GM21528 (cell line): ENCODE data around the gene PMF1.
"Not testable (repeated sequence)": the region's sequence is repeated elsewhere in the genome, so short reads cannot be mapped to it uniquely, and the experiment has no call there.

Source experiments
- ATAC-seq: cut with Tn5 transposase; IDR thresholded peaks from one replicate; pipeline ENCODE4 v1.9.1; 2021; ENCODE audit warnings: mild to moderate bottlenecking, moderate library complexity; ENCODE audit not compliant: unreplicated experiment, low FRiP score

Gene PMF1

GRCh38 chr1:156195853-156196252, 17.0 kb upstream of the PMF1 start:
- ATAC-seq, result no peak

- no peak for ATAC-seq
Observed at GRCh38 chr1:156196445-156196844, 16.4 kb upstream of the PMF1 start.

GRCh38 chr1:156198831-156199349, 13.9 kb upstream of the PMF1 start:
- ATAC-seq, result no peak

GRCh38 chr1:156200044-156200443, 12.8 kb upstream of the PMF1 start:
- ATAC-seq, result no peak

GRCh38 chr1:156203331-156203730, 9.5 kb upstream of the PMF1 start:
- no peak for ATAC-seq

- no peak for ATAC-seq
Observed at GRCh38 chr1:156204686-156205085, 8.1 kb upstream of the PMF1 start.

GRCh38 chr1:156211243-156211642, 1.6 kb upstream of the PMF1 start:
- ATAC-seq, result no peak

DNA sequence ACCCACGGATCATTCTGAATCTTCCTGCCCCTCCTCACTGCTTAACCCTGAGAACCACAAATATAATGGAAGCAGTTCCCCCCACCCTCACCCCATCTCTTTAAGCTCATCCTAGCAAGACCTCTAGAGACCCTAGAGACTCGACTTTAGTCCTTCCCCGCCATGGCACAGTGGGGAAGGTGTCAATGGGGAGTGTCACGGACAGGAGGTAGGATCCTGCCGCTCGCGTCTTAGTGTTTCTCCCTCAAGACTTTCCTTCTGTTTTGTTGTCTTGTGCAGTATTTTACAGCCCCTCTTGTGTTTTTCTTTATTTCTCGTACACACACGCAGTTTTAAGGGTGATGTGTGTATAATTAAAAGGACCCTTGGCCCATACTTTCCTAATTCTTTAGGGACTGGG, 677 bp upstream of the PMF1 start:
- ATAC-seq, result no peak

- ATAC-seq, result no peak
Observed at GRCh38 chr1:156213644-156213966, 798 bp downstream of the PMF1 start.

GRCh38 chr1:156214024-156214748, 1.4 kb downstream of the PMF1 start:
- no peak for ATAC-seq

- ATAC-seq, result not testable (repeated sequence)
Observed at GRCh38 chr1:156216361-156217086, 3.7 kb downstream of the PMF1 start.

- ATAC-seq, result no peak
Observed at GRCh38 chr1:156217871-156218270, 5.1 kb downstream of the PMF1 start.

- no peak for ATAC-seq
Observed at GRCh38 chr1:156220226-156220625, 7.4 kb downstream of the PMF1 start.

- ATAC-seq, result no peak
Observed at GRCh38 chr1:156221986-156222692, 9.3 kb downstream of the PMF1 start.

DNA sequence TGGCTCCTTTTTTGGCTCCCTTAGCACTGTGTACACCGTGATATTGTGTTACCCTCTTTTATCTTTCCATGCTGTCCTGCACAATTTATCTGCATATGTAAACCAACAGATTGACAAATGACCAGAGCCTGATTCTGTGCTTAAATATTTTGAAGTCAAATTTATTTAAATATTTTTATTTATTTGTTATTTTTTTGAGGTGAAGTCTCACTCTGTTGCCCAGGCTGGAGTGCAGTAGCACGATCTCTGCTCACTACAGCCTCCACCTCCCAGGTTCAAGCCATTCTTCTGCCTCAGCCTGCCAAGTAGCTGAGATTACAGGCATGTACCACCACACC, 12.8 kb downstream of the PMF1 start:
- peak; percentile 8 for ATAC-seq

DNA sequence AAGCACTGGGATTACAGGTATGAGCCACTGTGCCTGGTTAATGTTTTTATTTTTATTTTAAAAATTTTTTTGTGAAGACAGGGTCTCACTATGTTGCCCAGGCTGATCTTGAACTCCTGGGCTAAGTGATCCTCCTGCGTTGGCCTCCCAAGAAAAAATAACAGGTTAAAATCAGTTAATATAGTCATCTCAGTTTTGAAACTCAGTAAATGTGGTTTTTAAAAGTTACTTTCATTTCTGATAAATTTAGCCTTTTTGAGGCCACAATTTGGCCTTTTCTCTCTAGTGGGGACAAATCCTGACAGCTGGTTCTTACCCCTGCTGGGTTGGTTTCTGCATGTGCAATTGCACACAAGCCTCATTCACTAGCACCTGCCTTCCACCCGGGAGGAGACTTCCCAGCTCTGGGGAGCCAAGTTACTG, 13.3 kb downstream of the PMF1 start:
- peak; percentile 67 for ATAC-seq

DNA sequence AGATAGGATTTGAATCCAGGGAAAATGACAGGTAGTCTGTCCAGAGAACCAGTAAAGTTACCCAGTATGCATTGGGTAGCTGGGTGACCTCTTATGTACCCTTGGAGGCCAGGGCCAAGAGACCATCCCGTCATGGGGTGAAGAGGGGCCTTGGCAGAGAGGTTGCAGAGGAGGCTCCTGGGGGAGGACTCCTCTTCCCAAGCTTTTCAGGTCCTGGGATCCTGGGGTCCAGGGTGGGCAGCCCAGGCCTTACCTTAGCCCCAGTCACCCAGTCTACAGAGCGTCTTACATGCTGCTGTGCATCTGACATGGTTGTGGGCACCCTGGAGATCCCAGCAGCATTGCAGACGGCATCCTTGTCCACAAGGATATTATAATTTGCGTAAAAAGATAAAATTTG, 14.0 kb downstream of the PMF1 start:
- ATAC-seq, result no peak

DNA sequence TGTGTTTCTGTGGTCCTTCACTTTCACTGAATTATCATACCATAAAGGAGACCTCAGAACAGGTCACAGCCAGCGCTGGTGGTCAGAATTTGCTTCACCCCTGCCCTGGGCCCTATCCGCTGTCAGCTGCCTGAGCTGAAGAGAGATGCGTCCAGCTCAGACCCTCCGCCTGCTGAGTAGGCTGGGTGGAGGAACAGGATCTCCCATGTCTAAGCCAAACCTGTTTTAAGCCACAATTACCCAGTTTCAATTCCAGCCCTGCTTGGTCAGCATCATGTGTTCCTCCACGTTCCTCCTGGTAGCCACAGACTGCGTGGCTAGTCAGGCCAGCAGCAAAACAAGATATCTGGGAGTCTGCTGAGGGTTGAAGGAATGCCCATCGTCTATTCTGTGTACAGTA, 15.7 kb downstream of the PMF1 start:
- ATAC-seq, result no peak

DNA sequence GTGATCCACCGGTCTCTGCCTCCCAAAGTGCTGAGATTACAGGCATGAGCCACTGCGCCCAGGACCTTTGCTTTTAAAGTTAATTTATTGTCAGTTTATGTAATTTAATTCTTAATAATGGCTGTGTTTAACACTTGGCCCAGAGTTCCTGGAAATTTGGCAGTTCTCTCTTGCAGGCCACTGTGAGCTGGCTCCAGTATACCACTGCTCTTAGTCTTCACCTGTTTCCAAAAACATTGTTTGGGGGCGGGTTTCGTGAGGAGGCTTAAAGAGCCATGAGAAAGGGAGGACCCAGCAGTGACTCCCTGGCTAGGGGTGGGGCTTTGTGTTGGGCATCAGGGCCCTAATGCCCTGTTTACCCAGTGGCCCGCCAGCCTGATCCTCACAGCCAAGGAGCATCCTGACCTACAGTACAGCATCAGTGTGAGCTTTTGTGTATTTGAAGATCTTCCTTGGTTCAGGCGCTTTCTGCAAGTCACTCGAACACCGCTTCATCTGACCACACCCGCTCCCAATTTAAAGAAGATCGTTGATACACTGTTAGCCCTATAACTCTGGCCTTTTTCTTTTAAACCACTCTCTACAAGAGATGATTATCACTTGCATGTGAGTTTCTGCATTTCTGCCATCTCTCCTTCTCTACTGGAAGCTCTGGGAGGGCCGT, 17.1 kb downstream of the PMF1 start:
- no peak for ATAC-seq

- no peak for ATAC-seq
Observed at GRCh38 chr1:156230473-156230837, 17.6 kb downstream of the PMF1 start.
